ENCODE data around the gene RAB3IL1.

The RAB3IL1 gene

DNA sequence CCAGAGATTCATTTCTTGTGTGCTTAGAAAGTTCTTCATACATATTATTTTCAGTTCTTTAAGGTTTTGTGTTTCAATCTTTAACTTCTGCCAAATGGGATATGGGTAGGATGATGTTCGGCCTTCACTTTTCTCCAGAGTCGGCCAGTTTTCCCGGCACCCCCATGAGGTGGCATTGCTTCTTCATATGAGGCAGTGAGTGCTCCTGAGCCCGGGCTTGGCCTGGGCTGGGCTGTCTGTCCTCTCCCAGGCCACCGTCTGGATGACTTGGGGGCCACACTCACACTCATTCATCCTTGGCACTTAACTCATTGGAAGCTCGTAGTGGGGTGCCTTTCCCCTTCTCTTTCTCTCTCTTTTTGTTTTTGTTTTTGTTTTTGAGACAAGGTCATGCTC, 65.5 kb downstream of the RAB3IL1 start:
- H3K9me2 ChIP-seq (replicated peaks; ENCODE audit: low read depth, low read length), result no peaks in the 10 kb centered on the region
- no peaks in the 10 kb centered on the region for H3K4me1 ChIP-seq (ENCODE audit: insufficient read depth, low read length, poor library complexity, severe bottlenecking)
- H3K4me2 ChIP-seq (ENCODE audit: low read depth, low read length, poor library complexity, severe bottlenecking), result no peak overlapping the region
- H3K79me2 ChIP-seq (ENCODE audit: insufficient read depth, low read length), result peaks cover 32% of the 10 kb centered on the region; the same call in 1 of the 2 replicates
- no peaks in the 10 kb centered on the region; the same call in 1 of the 2 replicates for H3F3A ChIP-seq (ENCODE audit: low read depth)
- peaks cover 97% of the 10 kb centered on the region for H3K36me3 ChIP-seq (ENCODE audit: insufficient read depth, low read length)
- H2AFZ ChIP-seq (ENCODE audit: low read length), result no peak overlapping the region
- no peak overlapping the region for H3K4me3 ChIP-seq (ENCODE audit: low read length, poor library complexity, severe bottlenecking)
- H3K9me3 ChIP-seq (ENCODE audit: insufficient read depth, low read depth, low read length), result no peaks in the 10 kb centered on the region
- TF ChIP-seq, protein P1, sequence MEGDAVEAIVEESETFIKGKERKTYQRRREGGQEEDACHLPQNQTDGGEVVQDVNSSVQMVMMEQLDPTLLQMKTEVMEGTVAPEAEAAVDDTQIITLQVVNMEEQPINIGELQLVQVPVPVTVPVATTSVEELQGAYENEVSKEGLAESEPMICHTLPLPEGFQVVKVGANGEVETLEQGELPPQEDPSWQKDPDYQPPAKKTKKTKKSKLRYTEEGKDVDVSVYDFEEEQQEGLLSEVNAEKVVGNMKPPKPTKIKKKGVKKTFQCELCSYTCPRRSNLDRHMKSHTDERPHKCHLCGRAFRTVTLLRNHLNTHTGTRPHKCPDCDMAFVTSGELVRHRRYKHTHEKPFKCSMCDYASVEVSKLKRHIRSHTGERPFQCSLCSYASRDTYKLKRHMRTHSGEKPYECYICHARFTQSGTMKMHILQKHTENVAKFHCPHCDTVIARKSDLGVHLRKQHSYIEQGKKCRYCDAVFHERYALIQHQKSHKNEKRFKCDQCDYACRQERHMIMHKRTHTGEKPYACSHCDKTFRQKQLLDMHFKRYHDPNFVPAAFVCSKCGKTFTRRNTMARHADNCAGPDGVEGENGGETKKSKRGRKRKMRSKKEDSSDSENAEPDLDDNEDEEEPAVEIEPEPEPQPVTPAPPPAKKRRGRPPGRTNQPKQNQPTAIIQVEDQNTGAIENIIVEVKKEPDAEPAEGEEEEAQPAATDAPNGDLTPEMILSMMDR (conservative IDR thresholded peaks at IDR 0.05; ENCODE audit: low read length), result no peak
- no peak for TF ChIP-seq EZH2phosphoT487 (IDR thresholded peaks at IDR 0.05; ENCODE audit: borderline replicate concordance)
- H3K27me3 ChIP-seq (ENCODE audit: insufficient read depth, low read length, poor library complexity, severe bottlenecking), result no peaks in the 10 kb centered on the region
- no peak overlapping the region for H3K9ac ChIP-seq (ENCODE audit: low read depth, low read length, poor library complexity, severe bottlenecking)
- peaks cover 58% of the 10 kb centered on the region for H4K20me1 ChIP-seq (ENCODE audit: insufficient read depth, low read length, poor library complexity, severe bottlenecking)

DNA sequence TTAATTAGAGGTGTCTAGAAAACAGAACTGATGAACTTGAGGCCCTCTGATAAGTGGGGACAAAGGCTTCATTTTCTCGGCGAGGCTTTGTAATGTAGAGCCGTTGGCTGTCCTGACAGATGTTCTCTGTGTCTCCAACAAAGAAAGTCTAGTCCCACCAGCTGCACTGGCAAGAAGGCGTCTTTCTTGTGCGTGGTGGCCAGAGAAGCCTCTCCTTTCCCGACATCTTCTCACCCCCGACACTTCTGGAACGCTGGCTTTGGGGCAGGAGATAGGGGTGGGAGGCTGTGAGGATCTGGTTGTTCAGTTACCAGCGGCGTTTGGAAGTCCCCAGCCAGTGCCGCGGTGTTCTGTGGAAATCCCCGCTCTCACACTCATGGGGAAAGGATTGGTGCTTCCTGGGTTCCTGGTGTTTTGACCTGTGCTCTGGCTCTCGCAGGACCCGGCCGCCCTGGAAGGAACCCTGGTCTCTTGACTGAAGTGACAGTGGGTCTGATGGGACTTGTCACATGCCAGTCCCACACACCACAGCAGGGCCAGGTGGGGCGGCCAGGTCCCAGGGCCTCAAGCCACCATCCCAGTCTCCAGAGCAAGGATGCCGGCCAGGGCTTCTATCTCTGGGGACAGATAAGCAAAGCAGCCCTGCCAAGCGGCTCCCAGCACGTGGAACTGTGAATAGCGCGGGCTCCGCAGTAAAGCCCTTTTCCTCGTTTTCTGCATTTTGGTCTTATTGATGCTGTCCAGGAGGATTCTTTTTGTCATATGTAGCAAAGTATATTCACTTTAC, 66.1 kb downstream of the RAB3IL1 start:
- Histone ChIP-seq H3K79me2 (ENCODE audit: insufficient read depth, low read length) (peaks cover 32% of the 10 kb centered on the region; the same call in 1 of the 2 replicates), H3K27me3 (ENCODE audit: insufficient read depth, low read length, poor library complexity, severe bottlenecking) (no peaks in the 10 kb centered on the region), H3F3A (ENCODE audit: low read depth) (no peaks in the 10 kb centered on the region; the same call in 1 of the 2 replicates), H4K20me1 (ENCODE audit: insufficient read depth, low read length, poor library complexity, severe bottlenecking) (peaks cover 56% of the 10 kb centered on the region), H3K9me2 (replicated peaks; ENCODE audit: low read depth, low read length) (no peaks in the 10 kb centered on the region), H3K4me1 (ENCODE audit: insufficient read depth, low read length, poor library complexity, severe bottlenecking) (no peaks in the 10 kb centered on the region), H3K36me3 (ENCODE audit: insufficient read depth, low read length) (peaks cover 97% of the 10 kb centered on the region), H3K9me3 (ENCODE audit: insufficient read depth, low read depth, low read length) (no peaks in the 10 kb centered on the region), H2AFZ (ENCODE audit: low read length) (no peak overlapping the region), H3K4me3 (ENCODE audit: low read length, poor library complexity, severe bottlenecking) (no peak overlapping the region), H3K4me2 (ENCODE audit: low read depth, low read length, poor library complexity, severe bottlenecking) (no peak overlapping the region), H3K9ac (ENCODE audit: low read depth, low read length, poor library complexity, severe bottlenecking) (no peak overlapping the region)
- TF ChIP-seq, protein P1 (conservative IDR thresholded peaks at IDR 0.05; ENCODE audit: low read length), result no peak
- TF ChIP-seq EZH2phosphoT487 (IDR thresholded peaks at IDR 0.05; ENCODE audit: borderline replicate concordance), result no peak

- peaks cover 97% of the 10 kb centered on the region for H3K36me3 ChIP-seq (ENCODE audit: insufficient read depth, low read length)
- H4K20me1 ChIP-seq (ENCODE audit: insufficient read depth, low read length, poor library complexity, severe bottlenecking), result peaks cover 54% of the 10 kb centered on the region
- H3K9me2 ChIP-seq (replicated peaks; ENCODE audit: low read depth, low read length), result no peaks in the 10 kb centered on the region
- peaks cover 36% of the 10 kb centered on the region; the same call in 1 of the 2 replicates for H3K79me2 ChIP-seq (ENCODE audit: insufficient read depth, low read length)
- no peaks in the 10 kb centered on the region for H3K27me3 ChIP-seq (ENCODE audit: insufficient read depth, low read length, poor library complexity, severe bottlenecking)
- no peaks in the 10 kb centered on the region for H3K4me1 ChIP-seq (ENCODE audit: insufficient read depth, low read length, poor library complexity, severe bottlenecking)
- H3K4me2 ChIP-seq (ENCODE audit: low read depth, low read length, poor library complexity, severe bottlenecking), result no peak overlapping the region
- no peaks in the 10 kb centered on the region; the same call in 1 of the 2 replicates for H3F3A ChIP-seq (ENCODE audit: low read depth)
- no peaks in the 10 kb centered on the region for H3K9me3 ChIP-seq (ENCODE audit: insufficient read depth, low read depth, low read length)
- TF ChIP-seq EZH2phosphoT487 (IDR thresholded peaks at IDR 0.05; ENCODE audit: borderline replicate concordance), result no peak
- TF ChIP-seq, protein P1 (conservative IDR thresholded peaks at IDR 0.05; ENCODE audit: low read length), result no peak
- no peak overlapping the region for H3K9ac ChIP-seq (ENCODE audit: low read depth, low read length, poor library complexity, severe bottlenecking)
- H2AFZ ChIP-seq (ENCODE audit: low read length), result no peak overlapping the region
- H3K4me3 ChIP-seq (ENCODE audit: low read length, poor library complexity, severe bottlenecking), result no peak overlapping the region
These were observed 66.7 kb downstream of the RAB3IL1 start for GRCh38 chr11:61850687-61851086.
